Liver (tissue), 9 donors: Measurements from ENCODE around the gene KIF6. TPM values are rescaled to one million over a fixed set of nuclear protein-coding genes. Genes with fewer than 3 reads are reported as not detected.

Source experiments
- DNase-seq: peaks from one replicate; pipeline ENCODE4 v3.0.0-alpha.2; 2017; ENCODE audit warnings: low spot score
- H3K27ac ChIP-seq, 2 donors: one replicate each; pipeline ENCODE4 v1.7.0; 2013; ENCODE audit warnings: inconsistent platforms in 2 of 2, low read length in 2 of 2, control low read depth in 1 of 2, low read depth in 1 of 2, mild to moderate bottlenecking in 1 of 2
- H3K27me3 ChIP-seq, 4 donors: one replicate each; pipeline versions ENCODE4 v1.6.1 to v1.7.0; 2013; ENCODE audit warnings: low read length in 3 of 4, inconsistent platforms in 1 of 4, mild to moderate bottlenecking in 1 of 4, moderate library complexity in 1 of 4; ENCODE audit not compliant: control insufficient read depth in 4 of 4, insufficient read depth in 4 of 4
- H3K36me3 ChIP-seq, 4 donors: one replicate each; pipeline versions ENCODE4 v1.6.1 to v1.7.0; 2013; ENCODE audit warnings: low read length in 3 of 4, mild to moderate bottlenecking in 3 of 4, low read depth in 1 of 4, moderate library complexity in 1 of 4; ENCODE audit not compliant: control insufficient read depth in 4 of 4, insufficient read depth in 3 of 4
- H3K4me1 ChIP-seq, 4 donors: one replicate each; pipeline versions ENCODE4 v1.6.1 to v1.7.0; 2013; ENCODE audit warnings: low read length in 3 of 4, mild to moderate bottlenecking in 3 of 4, moderate library complexity in 1 of 4; ENCODE audit not compliant: control insufficient read depth in 4 of 4, insufficient read depth in 4 of 4
- H3K4me3 ChIP-seq, 3 donors: one replicate each; pipeline versions ENCODE4 v1.6.1 to v1.7.0; 2013; ENCODE audit warnings: low read length in 3 of 3, control low read depth in 1 of 3, low read depth in 1 of 3, mild to moderate bottlenecking in 1 of 3
- H3K9ac ChIP-seq, 2 donors: one replicate each; pipeline ENCODE4 v1.7.0; 2013; ENCODE audit warnings: low read length in 2 of 2, mild to moderate bottlenecking in 2 of 2, moderate library complexity in 2 of 2, control low read depth in 1 of 2, low read depth in 1 of 2
- H3K9me3 ChIP-seq, 4 donors: one replicate each; pipeline versions ENCODE4 v1.6.1 to v1.7.0; 2013; ENCODE audit warnings: low read length in 3 of 4; ENCODE audit not compliant: control insufficient read depth in 4 of 4
- ATF3 ChIP-seq: IDR thresholded peaks from 2 replicates; pipeline ENCODE4 v1.6.1; 2016; ENCODE audit warnings: antibody characterized with exemption
- CTCF ChIP-seq: fragments of 150-350 bp; IDR thresholded peaks from 2 replicates; pipeline ENCODE4 v1.5.1; 2017; ENCODE audit warnings: improper control_type of control experiment, low read depth, low read length; ENCODE audit not compliant: missing input control
- EGR1 ChIP-seq, 2 donors: IDR thresholded peaks; 2 replicates each; pipeline ENCODE4 v1.6.1; 2016 to 2018; ENCODE audit warnings: antibody characterized with exemption in 2 of 2, low read depth in 2 of 2
- FOXA2 ChIP-seq: IDR thresholded peaks from 2 replicates; pipeline ENCODE4 v1.6.1; 2016; ENCODE audit warnings: antibody characterized with exemption
- GABPA ChIP-seq, 2 donors: IDR thresholded peaks in 1 of 2; conservative IDR thresholded peaks in 1 of 2; 2 replicates each; pipeline ENCODE4 v1.6.1; 2016; ENCODE audit warnings: antibody characterized with exemption in 2 of 2, mild to moderate bottlenecking in 1 of 2, moderate library complexity in 1 of 2
- HNF4A ChIP-seq, 2 donors: conservative IDR thresholded peaks; 2 replicates each; pipeline ENCODE4 v1.6.1; 2016; ENCODE audit warnings: antibody characterized with exemption in 2 of 2, mild to moderate bottlenecking in 2 of 2
- HNF4G ChIP-seq: IDR thresholded peaks from 2 replicates; pipeline ENCODE4 v1.6.1; 2016; ENCODE audit warnings: antibody characterized with exemption
- JUND ChIP-seq, 2 donors: IDR thresholded peaks; 2 replicates each; pipeline ENCODE4 v1.6.1; 2016; ENCODE audit warnings: antibody characterized with exemption in 2 of 2
- MAX ChIP-seq: IDR thresholded peaks from 2 replicates; pipeline ENCODE4 v1.6.1; 2016; ENCODE audit warnings: antibody characterized with exemption
- NR2F2 ChIP-seq: IDR thresholded peaks from 2 replicates; pipeline ENCODE4 v1.6.1; 2016; ENCODE audit warnings: antibody characterized with exemption
- RAD21 ChIP-seq, 2 donors: IDR thresholded peaks; 2 replicates each; pipeline ENCODE4 v1.6.1; 2016; ENCODE audit warnings: antibody characterized with exemption in 2 of 2, mild to moderate bottlenecking in 2 of 2
- REST ChIP-seq: IDR thresholded peaks from 2 replicates; pipeline ENCODE4 v1.6.1; 2016; ENCODE audit warnings: antibody characterized with exemption, mild to moderate bottlenecking
- RXRA ChIP-seq, 2 donors: IDR thresholded peaks; 2 replicates each; pipeline ENCODE4 v1.6.1; 2017 to 2018; ENCODE audit warnings: antibody characterized with exemption in 2 of 2, mild to moderate bottlenecking in 1 of 2
- TAF1 ChIP-seq: conservative IDR thresholded peaks from 2 replicates; pipeline ENCODE4 v1.6.1; 2016; ENCODE audit warnings: antibody characterized with exemption, mild to moderate bottlenecking
- YY1 ChIP-seq: IDR thresholded peaks from 2 replicates; pipeline ENCODE4 v1.6.1; 2016; ENCODE audit warnings: antibody characterized with exemption, mild to moderate bottlenecking
- ZBTB33 ChIP-seq: IDR thresholded peaks from 2 replicates; pipeline ENCODE4 v1.6.1; 2016; ENCODE audit warnings: antibody characterized with exemption
- WGBS: extraction: QIAGEN DNeasy Blood & Tissue Kit; methylation state at CpG from one replicate; pipeline ENCODE4 v1.1.7; 2013; 5-methylcytosine and 5-hydroxymethylcytosine counted together
- polyA plus RNA-seq, 2 donors: library from polyadenylated mRNA; stranded (reverse) in 1 of 2; unstranded in 1 of 2; fragments of 200-250 nt in 1 of 2; fragments of >200 nt in 1 of 2; fragmentation: Nextera tagmentation in 1 of 2; extraction: Ambion mirVana in 1 of 2; gene quantifications; one replicate each; pipeline versions ENCODE4 v1.2.1 to v1.2.3, GENCODE V29; 2013 to 2015
- total RNA-seq, 2 donors: library from RNA; depleted of rRNA; stranded (reverse); fragments of >200 nt; gene quantifications; one replicate each; pipeline ENCODE4 v1.2.3, GENCODE V29; 2014
- donor health status: healthy.
- donor health status: healthy.
- donor health status: healthy.
- donor health status: healthy.
- donor health status: healthy.

The KIF6 gene
- total and polyA plus RNA-seq, 4 donors = 0.17 to 7.5 (median 0.29) TPM

GRCh38 chr6:39411465-39411864 lies 313.7 kb downstream of the KIF6 start:
- Histone ChIP-seq H3K4me3 (no peak overlapping the region), H3K4me1 (no peaks in the 10 kb centered on the region), H3K36me3 (no peaks in the 10 kb centered on the region), H3K27me3 (no peaks in the 10 kb centered on the region), H3K27ac (no peak overlapping the region), H3K9me3 (no peaks in the 10 kb centered on the region), H3K9ac (no peak overlapping the region)
- 98% methylated on average over 1 of the region's 1 CpG for WGBS
- no peak for DNase-seq
- TF ChIP-seq EGR1 (IDR thresholded peaks at IDR 0.05; ENCODE audit: low read depth in 2 of 2) (no peak), RAD21 (IDR thresholded peaks at IDR 0.05) (no peak), HNF4G (no peak)

- Histone ChIP-seq H3K27me3 (no peaks in the 10 kb centered on the region), H3K36me3 (no peaks in the 10 kb centered on the region), H3K9me3 (no peaks in the 10 kb centered on the region), H3K27ac (no peak overlapping the region), H3K4me3 (no peak overlapping the region), H3K9ac (no peak overlapping the region), H3K4me1 (peaks cover 0 to 2% (median 1%) of the 10 kb centered on the region in 4 donors)
- TF ChIP-seq RXRA (IDR thresholded peaks at IDR 0.05) (no peak), JUND (IDR thresholded peaks at IDR 0.05) (no peak)
- no peak for DNase-seq
- WGBS = 94% methylated on average over 4 of the region's 4 CpGs
Measured at GRCh38 chr6:39411001-39411400, 314.2 kb downstream of the KIF6 start.

- no peak overlapping the region for H3K27ac ChIP-seq
- H3K9ac ChIP-seq = no peak overlapping the region
- H3K4me3 ChIP-seq = no peak overlapping the region
- no peak for DNase-seq
- peaks cover 0 to 7% (median 3%) of the 10 kb centered on the region in 4 donors for H3K4me1 ChIP-seq
- no peaks in the 10 kb centered on the region for H3K9me3 ChIP-seq
- H3K36me3 ChIP-seq = no peaks in the 10 kb centered on the region
- no peak for TF ChIP-seq RXRA (IDR thresholded peaks at IDR 0.05)
- H3K27me3 ChIP-seq = no peaks in the 10 kb centered on the region
- WGBS = 97% methylated on average over 3 of the region's 3 CpGs
Measured at GRCh38 chr6:39409889-39410288, 315.3 kb downstream of the KIF6 start.

GRCh38 chr6:39407446-39407993 lies 317.7 kb downstream of the KIF6 start:
- no peaks in the 10 kb centered on the region for H3K9me3 ChIP-seq
- no peak for TF ChIP-seq NR2F2
- TF ChIP-seq YY1 = no peak
- TF ChIP-seq JUND (IDR thresholded peaks at IDR 0.05) = no peak
- no peak for TF ChIP-seq GABPA (IDR thresholded peaks at IDR 0.05 in 1 of 2, conservative IDR thresholded peaks at IDR 0.05 in 1 of 2)
- TF ChIP-seq ZBTB33 = no peak
- no peak for TF ChIP-seq EGR1 (IDR thresholded peaks at IDR 0.05; ENCODE audit: low read depth in 2 of 2)
- TF ChIP-seq RAD21 (IDR thresholded peaks at IDR 0.05) = no peak
- no peak for TF ChIP-seq RXRA (IDR thresholded peaks at IDR 0.05)
- no peak for TF ChIP-seq HNF4G
- no peak for TF ChIP-seq ATF3
- TF ChIP-seq FOXA2 = no peak
- no peak for TF ChIP-seq MAX
- no peak for TF ChIP-seq HNF4A (conservative IDR thresholded peaks at IDR 0.05)
- no peak for TF ChIP-seq REST
- TF ChIP-seq TAF1 = no peak
- TF ChIP-seq CTCF = no peak
- 98% methylated on average over 1 of the region's 1 CpG for WGBS
- H3K4me1 ChIP-seq = peaks cover 0 to 8% (median 5%) of the 10 kb centered on the region in 4 donors
- no peak overlapping the region for H3K9ac ChIP-seq
- DNase-seq = no peak
- H3K36me3 ChIP-seq = no peaks in the 10 kb centered on the region
- H3K4me3 ChIP-seq = no peak overlapping the region
- no peak overlapping the region for H3K27ac ChIP-seq
- no peaks in the 10 kb centered on the region for H3K27me3 ChIP-seq
